Upper lobe of right lung (tissue), 1 donor: ENCODE measurements around the gene RASGRF1. TPM values are rescaled to one million over a fixed set of nuclear protein-coding genes. Genes with fewer than 3 reads are reported as not detected.

ENCODE experiments used
- ATAC-seq: fragments of 200-7000 bp; cut with Tn5 transposase; one replicate; pipeline ENCODE4 v1.9.1; 2020; ENCODE audit warnings: mild to moderate bottlenecking, moderate library complexity
- DNase-seq: peaks from one replicate; pipeline ENCODE4 v3.0.0-alpha.2; 2020
- H3K27ac ChIP-seq: fragments of 200-600 bp; one replicate; pipeline ENCODE4 v1.8.0; 2022
- H3K27me3 ChIP-seq: fragments of 200-600 bp; one replicate; pipeline ENCODE4 v1.8.0; 2022; ENCODE audit warnings: mild to moderate bottlenecking
- H3K36me3 ChIP-seq: fragments of 200-600 bp; one replicate; pipeline ENCODE4 v1.8.0; 2022
- H3K4me1 ChIP-seq: fragments of 200-600 bp; one replicate; pipeline ENCODE4 v1.8.0; 2022
- H3K4me3 ChIP-seq: fragments of 200-600 bp; one replicate; pipeline ENCODE4 v1.8.0; 2022; ENCODE audit warnings: mild to moderate bottlenecking
- H3K9me3 ChIP-seq: fragments of 200-600 bp; one replicate; pipeline ENCODE4 v1.8.0; 2022
- intact Hi-C: fragments of 100-400 bp; cut with DNase I; formaldehyde crosslinking; loops from one replicate; pipeline ENCODE4 v1.11.0; 2022
- total RNA-seq: library from RNA; stranded (reverse); fragmentation: NEBNext Ultra II Directional; extraction: Animal tissue kit (Norgen Biotek cat#: 25700); gene quantifications from one replicate; pipeline ENCODE4 v1.2.1, GENCODE V29; 2021
- TF ChIP-seq, protein P1 (sequence below): fragments of 200-600 bp; IDR thresholded peaks from one replicate; pipeline ENCODE4 v1.8.0; 2022; ENCODE audit warnings: antibody characterized with exemption
- donor health status: DM: no; HTN: yes; CAD: no; lungs with severe emphysema.

The RASGRF1 gene
- total RNA-seq, 1 donor from 2014 or later: 105 TPM

DNA sequence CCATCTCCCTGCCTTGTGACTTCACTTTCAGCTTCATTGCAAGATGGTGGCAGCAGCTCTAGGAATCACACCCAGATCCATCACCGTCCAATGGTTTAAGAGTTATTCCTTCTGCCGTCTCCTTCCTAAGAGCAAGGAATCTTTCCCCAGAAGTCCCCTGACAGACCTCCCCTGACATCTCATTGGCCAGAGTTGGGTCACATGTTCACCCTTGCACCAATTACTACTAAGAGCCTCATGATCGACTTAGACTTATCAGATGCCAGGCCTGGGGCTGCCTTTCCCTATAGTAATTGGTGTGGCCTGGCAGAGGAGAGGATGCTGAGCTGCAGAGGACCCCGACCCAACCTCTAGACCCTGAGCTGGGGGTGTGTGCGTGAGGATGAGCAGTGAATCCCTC is 31.8 kb upstream of the RASGRF1 start:
- no peak overlapping the region for H3K4me3 ChIP-seq

DNA sequence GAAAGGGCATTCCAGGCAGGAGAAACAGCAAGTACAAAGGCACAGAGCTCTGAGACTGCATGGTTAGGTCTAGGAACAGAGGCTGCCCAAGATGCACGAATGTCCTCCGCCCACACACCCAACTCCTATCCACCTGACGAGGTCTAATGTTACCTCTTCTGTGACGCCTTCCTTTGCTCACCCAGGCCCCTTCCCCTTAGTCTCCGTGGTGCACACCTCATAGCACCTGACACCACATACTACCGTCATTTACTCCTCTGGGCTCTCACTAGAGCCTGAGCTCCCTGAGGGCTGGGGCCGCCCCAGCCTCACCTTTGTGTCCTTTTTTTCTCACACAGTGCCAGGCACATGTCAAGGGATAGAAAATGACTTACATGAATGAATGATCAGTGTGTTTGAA is 31.0 kb upstream of the RASGRF1 start:
- TF ChIP-seq, protein P1, sequence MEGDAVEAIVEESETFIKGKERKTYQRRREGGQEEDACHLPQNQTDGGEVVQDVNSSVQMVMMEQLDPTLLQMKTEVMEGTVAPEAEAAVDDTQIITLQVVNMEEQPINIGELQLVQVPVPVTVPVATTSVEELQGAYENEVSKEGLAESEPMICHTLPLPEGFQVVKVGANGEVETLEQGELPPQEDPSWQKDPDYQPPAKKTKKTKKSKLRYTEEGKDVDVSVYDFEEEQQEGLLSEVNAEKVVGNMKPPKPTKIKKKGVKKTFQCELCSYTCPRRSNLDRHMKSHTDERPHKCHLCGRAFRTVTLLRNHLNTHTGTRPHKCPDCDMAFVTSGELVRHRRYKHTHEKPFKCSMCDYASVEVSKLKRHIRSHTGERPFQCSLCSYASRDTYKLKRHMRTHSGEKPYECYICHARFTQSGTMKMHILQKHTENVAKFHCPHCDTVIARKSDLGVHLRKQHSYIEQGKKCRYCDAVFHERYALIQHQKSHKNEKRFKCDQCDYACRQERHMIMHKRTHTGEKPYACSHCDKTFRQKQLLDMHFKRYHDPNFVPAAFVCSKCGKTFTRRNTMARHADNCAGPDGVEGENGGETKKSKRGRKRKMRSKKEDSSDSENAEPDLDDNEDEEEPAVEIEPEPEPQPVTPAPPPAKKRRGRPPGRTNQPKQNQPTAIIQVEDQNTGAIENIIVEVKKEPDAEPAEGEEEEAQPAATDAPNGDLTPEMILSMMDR: no peak
- no peak for DNase-seq
- Histone ChIP-seq H3K9me3 (no peaks in the 10 kb centered on the region), H3K27me3 (no peaks in the 10 kb centered on the region), H3K4me1 (no peaks in the 10 kb centered on the region), H3K4me3 (no peak overlapping the region), H3K27ac (no peak overlapping the region), H3K36me3 (no peaks in the 10 kb centered on the region)
- ATAC-seq: no peak
- intact Hi-C loops: no loop called here

More for the DNA sequence above, 31.8 kb upstream of the RASGRF1 start:
- TF ChIP-seq, protein P1: no peak
- Histone ChIP-seq H3K36me3 (no peaks in the 10 kb centered on the region), H3K4me1 (no peaks in the 10 kb centered on the region), H3K27ac (no peak overlapping the region), H3K9me3 (no peaks in the 10 kb centered on the region), H3K27me3 (no peaks in the 10 kb centered on the region)
- intact Hi-C loops: no loop called here
- ATAC-seq: no peak
- no peak for DNase-seq

DNA sequence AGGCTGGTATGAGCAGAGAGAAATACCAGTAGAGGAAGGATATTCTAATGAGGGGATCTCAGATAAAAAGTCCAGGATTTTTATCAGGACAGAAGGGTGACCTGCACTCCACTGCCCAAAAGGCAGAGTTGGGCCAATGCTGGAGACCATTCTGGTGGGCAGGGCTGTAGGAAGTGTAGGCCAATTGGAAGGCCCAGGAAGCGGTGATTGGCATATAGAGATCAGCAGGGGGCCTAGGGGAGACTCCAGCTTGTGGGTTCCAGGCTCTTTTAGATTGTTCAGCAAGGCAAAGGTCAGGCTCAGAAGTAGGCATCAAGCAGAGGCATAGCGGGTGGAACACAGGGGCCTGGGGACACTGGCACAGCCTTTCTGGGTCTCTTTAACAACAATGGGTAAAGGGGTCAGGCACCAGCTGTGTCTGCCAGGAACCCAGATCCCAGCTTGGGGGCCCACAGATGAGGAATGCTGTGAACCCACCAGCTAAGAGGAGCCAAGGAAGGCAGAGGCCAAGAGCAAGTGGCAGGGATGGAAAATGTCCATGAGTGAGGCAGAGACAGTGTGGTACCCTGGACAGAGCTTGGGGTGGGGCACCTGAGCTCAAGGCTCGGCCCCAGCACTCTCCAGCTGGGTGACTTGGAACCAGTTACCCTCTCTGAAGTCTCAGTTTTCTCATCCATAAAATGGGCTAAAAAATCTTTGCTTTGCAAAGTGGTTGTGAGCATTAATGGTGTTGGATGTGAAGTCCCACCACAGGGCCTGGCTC is 27.0 kb upstream of the RASGRF1 start:
- DNase-seq (no peak), ATAC-seq (no peak)
- H3K36me3 ChIP-seq: no peaks in the 10 kb centered on the region
- no peaks in the 10 kb centered on the region for H3K4me1 ChIP-seq
- H3K27ac ChIP-seq: no peak overlapping the region
- H3K4me3 ChIP-seq: no peak overlapping the region
- no peaks in the 10 kb centered on the region for H3K27me3 ChIP-seq
- TF ChIP-seq, protein P1: no peak
- intact Hi-C loops: no loop called here
- no peaks in the 10 kb centered on the region for H3K9me3 ChIP-seq

GRCh38 chr15:79116771-79117170 is 26.2 kb upstream of the RASGRF1 start:
- Histone ChIP-seq H3K4me3 (no peak overlapping the region), H3K4me1 (no peaks in the 10 kb centered on the region), H3K27ac (no peak overlapping the region), H3K27me3 (no peaks in the 10 kb centered on the region), H3K9me3 (no peaks in the 10 kb centered on the region), H3K36me3 (no peaks in the 10 kb centered on the region)
- ATAC-seq (no peak), DNase-seq (no peak)
- TF ChIP-seq, protein P1: no peak
- intact Hi-C loops: no loop called here

DNA sequence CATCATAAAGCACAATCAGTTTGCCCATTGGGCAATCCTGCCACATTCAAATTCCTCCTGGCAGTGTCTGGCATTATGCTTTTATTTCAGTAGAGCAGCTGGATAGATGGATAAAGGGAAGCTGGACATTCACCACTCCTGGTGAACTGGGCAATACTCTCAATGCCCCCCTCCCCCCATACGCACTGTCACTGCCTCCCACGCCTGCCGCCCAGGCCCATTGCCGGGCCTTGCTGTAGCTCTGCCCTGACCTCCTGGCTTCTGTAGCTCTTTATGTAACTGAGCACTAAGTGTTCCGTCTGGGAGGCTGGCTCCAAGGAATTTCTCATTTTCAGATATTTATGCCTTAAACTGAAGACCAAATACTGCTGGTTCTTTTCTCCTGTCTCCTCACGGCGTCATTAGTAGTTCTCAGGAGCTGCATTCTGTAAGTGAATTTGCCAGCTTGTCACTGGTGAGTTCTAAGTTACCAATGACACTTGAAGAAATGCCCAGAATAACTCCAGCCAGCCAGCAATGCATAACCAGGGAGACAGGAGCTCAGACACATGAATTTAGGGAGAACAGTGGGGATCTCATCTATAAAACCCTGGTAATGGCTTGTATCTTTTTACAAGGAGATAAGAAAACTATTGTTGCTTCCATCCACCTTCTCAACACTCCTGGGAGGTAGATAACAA is 25.5 kb upstream of the RASGRF1 start:
- Histone ChIP-seq H3K27me3 (no peaks in the 10 kb centered on the region), H3K36me3 (no peaks in the 10 kb centered on the region), H3K4me3 (no peak overlapping the region), H3K9me3 (no peaks in the 10 kb centered on the region), H3K27ac (no peak overlapping the region), H3K4me1 (no peaks in the 10 kb centered on the region)
- TF ChIP-seq, protein P1: no peak
- intact Hi-C loops: no loop called here
- DNase-seq: no peak
- ATAC-seq: peak; percentile 48
